Parathyroid adenoma (tissue), 2 donors: ENCODE measurements around the gene KRTAP12-2.
"Not testable (repeated sequence)": the region's sequence is repeated elsewhere in the genome, so short reads cannot be mapped to it uniquely, and the experiment has no call there.

Experiments
- H2AFZ ChIP-seq: fragments of 300-600 bp; sonication (generic); one replicate; pipeline ENCODE4 v1.7.0; 2017; ENCODE audit warnings: antibody characterized with exemption, mild to moderate bottlenecking
- H3K27ac ChIP-seq: fragments of 300-600 bp; sonication (generic); one replicate; pipeline ENCODE4 v1.7.0; 2017
- H3K27me3 ChIP-seq: fragments of 300-600 bp; sonication (generic); one replicate; pipeline ENCODE4 v1.7.0; 2017; ENCODE audit warnings: low read length; ENCODE audit not compliant: control insufficient read depth, insufficient read depth
- H3K36me3 ChIP-seq: fragments of 300-600 bp; sonication (generic); one replicate; pipeline ENCODE4 v1.7.0; 2017; ENCODE audit warnings: low read length; ENCODE audit not compliant: control insufficient read depth, insufficient read depth
- H3K4me1 ChIP-seq: fragments of 300-600 bp; sonication (generic); one replicate; pipeline ENCODE4 v1.7.0; 2017; ENCODE audit warnings: control low read depth
- H3K4me2 ChIP-seq: fragments of 300-600 bp; sonication (generic); one replicate; pipeline ENCODE4 v1.7.0; 2017; ENCODE audit warnings: low read length
- H3K4me3 ChIP-seq: fragments of 300-600 bp; sonication (generic); one replicate; pipeline ENCODE4 v1.7.0; 2017; ENCODE audit warnings: low read depth, low read length
- H3K79me2 ChIP-seq: fragments of 300-600 bp; sonication (generic); one replicate; pipeline ENCODE4 v1.7.0; 2017; ENCODE audit warnings: control low read depth
- H3K9ac ChIP-seq: fragments of 300-600 bp; sonication (generic); one replicate; pipeline ENCODE4 v1.7.0; 2017; ENCODE audit warnings: mild to moderate bottlenecking
- H3K9me3 ChIP-seq: fragments of 300-600 bp; sonication (generic); one replicate; pipeline ENCODE4 v1.7.0; 2017; ENCODE audit warnings: low read length; ENCODE audit not compliant: control insufficient read depth
- TF ChIP-seq, protein P1 (sequence below): fragments of 300-600 bp; sonication (generic); IDR thresholded peaks from one replicate; pipeline ENCODE4 v1.7.0; 2017; ENCODE audit warnings: antibody characterized with exemption, mild to moderate bottlenecking
- donor health status: primary hyperparathyroidism.

The KRTAP12-2 gene

GRCh38 chr21:44695184-44695583, 28.5 kb upstream of the KRTAP12-2 start:
- Histone ChIP-seq H3K79me2 (no peaks in the 10 kb centered on the region), H2AFZ (no peak overlapping the region), H3K4me3 (no peak overlapping the region), H3K9ac (no peak overlapping the region), H3K4me1 (no peaks in the 10 kb centered on the region), H3K4me2 (no peak overlapping the region), H3K36me3 (no peaks in the 10 kb centered on the region), H3K27me3 (no peaks in the 10 kb centered on the region), H3K9me3 (no peaks in the 10 kb centered on the region), H3K27ac (no peak overlapping the region)
- TF ChIP-seq, protein P1, sequence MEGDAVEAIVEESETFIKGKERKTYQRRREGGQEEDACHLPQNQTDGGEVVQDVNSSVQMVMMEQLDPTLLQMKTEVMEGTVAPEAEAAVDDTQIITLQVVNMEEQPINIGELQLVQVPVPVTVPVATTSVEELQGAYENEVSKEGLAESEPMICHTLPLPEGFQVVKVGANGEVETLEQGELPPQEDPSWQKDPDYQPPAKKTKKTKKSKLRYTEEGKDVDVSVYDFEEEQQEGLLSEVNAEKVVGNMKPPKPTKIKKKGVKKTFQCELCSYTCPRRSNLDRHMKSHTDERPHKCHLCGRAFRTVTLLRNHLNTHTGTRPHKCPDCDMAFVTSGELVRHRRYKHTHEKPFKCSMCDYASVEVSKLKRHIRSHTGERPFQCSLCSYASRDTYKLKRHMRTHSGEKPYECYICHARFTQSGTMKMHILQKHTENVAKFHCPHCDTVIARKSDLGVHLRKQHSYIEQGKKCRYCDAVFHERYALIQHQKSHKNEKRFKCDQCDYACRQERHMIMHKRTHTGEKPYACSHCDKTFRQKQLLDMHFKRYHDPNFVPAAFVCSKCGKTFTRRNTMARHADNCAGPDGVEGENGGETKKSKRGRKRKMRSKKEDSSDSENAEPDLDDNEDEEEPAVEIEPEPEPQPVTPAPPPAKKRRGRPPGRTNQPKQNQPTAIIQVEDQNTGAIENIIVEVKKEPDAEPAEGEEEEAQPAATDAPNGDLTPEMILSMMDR = no peak

DNA sequence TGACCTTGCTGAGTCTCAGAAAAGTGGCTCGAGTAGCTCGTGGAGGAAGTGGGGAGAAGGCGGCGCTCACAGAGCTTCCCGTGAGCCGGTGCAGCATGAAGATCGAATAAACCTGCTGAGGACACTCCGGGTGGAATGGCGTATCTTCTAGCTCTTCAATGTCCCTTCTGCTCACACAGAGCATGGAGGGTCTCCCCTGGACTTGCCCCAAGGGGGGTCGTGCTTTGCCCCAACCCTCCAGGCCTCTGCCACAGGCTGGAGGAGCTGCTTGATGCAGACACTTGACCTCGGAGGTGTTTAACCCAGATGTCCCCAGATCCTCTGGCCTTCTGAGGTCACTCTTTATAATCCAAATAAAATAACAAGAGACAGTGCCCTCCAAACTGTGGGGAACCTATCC, 28.0 kb upstream of the KRTAP12-2 start:
- Histone ChIP-seq H3K4me1 (no peaks in the 10 kb centered on the region), H3K9me3 (no peaks in the 10 kb centered on the region), H3K9ac (no peak overlapping the region), H3K27me3 (no peaks in the 10 kb centered on the region), H3K27ac (no peak overlapping the region), H3K4me2 (no peak overlapping the region), H3K4me3 (no peak overlapping the region), H3K79me2 (no peaks in the 10 kb centered on the region), H2AFZ (no peak overlapping the region), H3K36me3 (no peaks in the 10 kb centered on the region)
- TF ChIP-seq, protein P1 = no peak

DNA sequence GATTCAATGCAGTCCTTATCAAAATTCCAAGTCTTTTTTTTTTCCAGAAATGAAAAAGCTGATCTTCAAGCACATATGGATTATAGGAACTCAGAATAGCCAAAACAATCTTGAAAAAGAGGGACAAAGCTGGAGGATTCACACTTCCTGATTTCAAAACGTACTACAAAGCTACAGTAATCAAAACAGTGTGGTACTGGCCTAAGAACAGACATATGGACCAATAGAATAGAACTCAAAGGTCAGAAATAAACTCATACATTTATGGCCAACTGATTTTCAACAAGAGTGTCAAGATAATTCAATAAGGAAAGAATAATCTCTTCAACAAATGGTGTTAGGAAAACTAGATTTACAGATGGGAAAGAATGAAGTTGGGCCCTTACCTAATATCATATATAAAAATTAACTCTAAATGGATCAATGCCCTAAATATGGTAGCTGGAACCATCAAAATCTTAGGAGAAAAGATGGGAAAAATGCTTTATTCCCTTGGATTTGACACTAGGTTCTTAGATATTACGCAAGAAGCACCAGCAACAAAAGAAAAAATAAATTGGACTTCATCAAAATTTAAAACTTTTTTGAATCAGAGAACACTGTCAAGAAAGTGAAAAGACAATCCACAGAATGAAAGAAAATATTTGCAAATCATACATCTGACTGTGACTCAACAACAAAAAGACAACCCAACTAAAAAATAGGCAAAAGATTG, 26.2 kb upstream of the KRTAP12-2 start:
- Histone ChIP-seq H3K4me2 (no peak overlapping the region), H3K9me3 (no peaks in the 10 kb centered on the region), H3K4me3 (no peak overlapping the region), H3K79me2 (no peaks in the 10 kb centered on the region), H3K36me3 (no peaks in the 10 kb centered on the region), H3K4me1 (no peaks in the 10 kb centered on the region), H3K9ac (no peak overlapping the region), H3K27me3 (no peaks in the 10 kb centered on the region), H2AFZ (no peak overlapping the region), H3K27ac (no peak overlapping the region)
- TF ChIP-seq, protein P1 = no peak

- no peaks in the 10 kb centered on the region for H3K79me2 ChIP-seq
- no peak overlapping the region for H2AFZ ChIP-seq
- H3K4me2 ChIP-seq = no peak overlapping the region
- no peak overlapping the region for H3K27ac ChIP-seq
- no peak overlapping the region for H3K9ac ChIP-seq
- TF ChIP-seq, protein P1 = no peak
- H3K36me3 ChIP-seq = no peaks in the 10 kb centered on the region
- no peaks in the 10 kb centered on the region for H3K9me3 ChIP-seq
- no peaks in the 10 kb centered on the region for H3K4me1 ChIP-seq
- no peaks in the 10 kb centered on the region for H3K27me3 ChIP-seq
- H3K4me3 ChIP-seq = no peak overlapping the region
Measured at GRCh38 chr21:44691686-44692085, 25.0 kb upstream of the KRTAP12-2 start.

- not testable (repeated sequence) for H3K4me1 ChIP-seq, H3K27me3 ChIP-seq, H3K4me3 ChIP-seq, H3K9ac ChIP-seq, H3K36me3 ChIP-seq, H2AFZ ChIP-seq, H3K9me3 ChIP-seq, H3K4me2 ChIP-seq, H3K79me2 ChIP-seq, H3K27ac ChIP-seq
Measured at GRCh38 chr21:44689740-44690139, 23.0 kb upstream of the KRTAP12-2 start.
